ENCODE results near the gene LRRTM4. TPM values are rescaled to one million over a fixed set of nuclear protein-coding genes. Genes with fewer than 3 reads are reported as not detected.

The LRRTM4 gene
- total and polyA plus RNA-seq, 10 of the 15 experiments (the other 5 are each of a cell fraction or from before 2014, with no cell fraction given) = 0.01 to 1.0 TPM; not detected in 8

- TF ChIP-seq ELK1 (IDR thresholded peaks at IDR 0.05; ENCODE audit: low read depth, low read length) (no peak), NFYB (IDR thresholded peaks at IDR 0.05; ENCODE audit: insufficient read depth, low read depth, low read length) (no peak)
Observed at GRCh38 chr2:77328134-77328931, 193.8 kb downstream of the LRRTM4 start (continued).

- FAIRE-seq (no peak), DNase-seq (ENCODE audit: low read depth, low spot score) (no peak), ATAC-seq (no peak)
- intact Hi-C loops (cut with micrococcal nuclease; ENCODE audit: unreplicated experiment) (no loop called here), in situ Hi-C loops (cut with MboI) (no loop called here)
- Histone ChIP-seq H3K79me2 (ENCODE audit: control insufficient read depth, insufficient read depth, low read length) (no peaks in the 10 kb centered on the region), H3K4me1 (ENCODE audit: control insufficient read depth, insufficient read depth, low read length) (no peaks in the 10 kb centered on the region), H4K20me1 (ENCODE audit: control insufficient read depth, insufficient read depth) (no peaks in the 10 kb centered on the region), H3K9ac (ENCODE audit: control insufficient read depth, insufficient read depth, low read length) (no peak overlapping the region), H3K9me3 (replicated peaks; ENCODE audit: control insufficient read depth, insufficient read depth, low read length) (no peaks in the 10 kb centered on the region), H3K36me3 (ENCODE audit: control insufficient read depth in 2 of 2, insufficient read depth in 2 of 2, low read length in 1 of 2) (no peaks in the 10 kb centered on the region), H3K27me3 (replicated peaks in 1 of 2; ENCODE audit: control insufficient read depth in 2 of 2, insufficient read depth in 2 of 2, low read length in 1 of 2) (no peaks in the 10 kb centered on the region), H2AFZ (ENCODE audit: control insufficient read depth, low read depth, low read length) (no peak overlapping the region), H3K4me2 (ENCODE audit: control insufficient read depth, insufficient read depth) (no peak overlapping the region), H3K27ac (ENCODE audit: control insufficient read depth, insufficient read depth) (no peak overlapping the region), H3K4me3 (no peak overlapping the region)
- RAD21 ChIA-PET (ENCODE audit: unreplicated experiment) = no interaction called here
- TF ChIP-seq NR2F1 (conservative IDR thresholded peaks at IDR 0.05) (no peak), IRF5 (IDR thresholded peaks at IDR 0.05; ENCODE audit: borderline replicate concordance) (no peak), BACH1 (IDR thresholded peaks at IDR 0.05; ENCODE audit: borderline replicate concordance) (no peak), ZNF622 (IDR thresholded peaks at IDR 0.05) (no peak), DPF2 (IDR thresholded peaks at IDR 0.05) (no peak), KAT2A (conservative IDR thresholded peaks at IDR 0.05; ENCODE audit: control insufficient read depth, low read depth, low read length) (no peak), MTA3 (IDR thresholded peaks at IDR 0.05; ENCODE audit: borderline replicate concordance, low read length) (no peak), PML (IDR thresholded peaks at IDR 0.05; ENCODE audit: low read length) (no peak)
- 43% methylated on average over 3 of the region's 3 CpGs for WGBS (ENCODE audit: insufficient coverage, insufficient replicate concordance, low lambda C conversion rate, missing lambda C conversion rate)
- POLR2A ChIA-PET = no interaction called here
- no TSS peak for BruUV-seq (replicated peaks)
- SMC1A ChIA-PET (ENCODE audit: uncharacterized antibody, unreplicated experiment) = no interaction called here
- CTCF ChIA-PET = interaction anchor here (1.5 kb wide), 1 partner anchor 45 kb away, joined by 3 read pairs; no protein-coding TSS in a partner anchor
Observed at GRCh38 chr2:77325395-77325794, 196.8 kb downstream of the LRRTM4 start.

All from GM12878 (cell line).